SJCRH30 (cell line): ENCODE results near the gene OR8B2. TPM values are rescaled to one million over a fixed set of nuclear protein-coding genes. Genes with fewer than 3 reads are reported as not detected.
"Not testable (repeated sequence)": the region's sequence is repeated elsewhere in the genome, so short reads cannot be mapped to it uniquely, and the experiment has no call there.

Experiments used
- DNase-seq, 2 experiments: peaks; one replicate each; pipeline ENCODE4 v3.0.0-alpha.2; 2015 to 2020
- H3K27ac ChIP-seq: fragments of 250-450 bp; sonication (Bioruptor Pico); 2 replicates; pipeline ENCODE4 v1.5.1; 2020; ENCODE audit warnings: mild to moderate bottlenecking, moderate library complexity
- H3K27me3 ChIP-seq: fragments of 250-450 bp; sonication (Bioruptor Pico); 2 replicates; pipeline ENCODE4 v1.5.1; 2020; ENCODE audit warnings: mild to moderate bottlenecking, moderate library complexity
- H3K36me3 ChIP-seq: fragments of 250-450 bp; sonication (Bioruptor Pico); 2 replicates; pipeline ENCODE4 v1.5.1; 2020; ENCODE audit warnings: mild to moderate bottlenecking, moderate library complexity
- H3K4me1 ChIP-seq: fragments of 250-450 bp; sonication (Bioruptor Pico); 2 replicates; pipeline ENCODE4 v1.5.1; 2020; ENCODE audit warnings: mild to moderate bottlenecking, moderate library complexity
- H3K4me3 ChIP-seq: fragments of 250-450 bp; sonication (Bioruptor Pico); 2 replicates; pipeline ENCODE4 v1.5.1; 2020; ENCODE audit warnings: mild to moderate bottlenecking, moderate library complexity
- H3K9me3 ChIP-seq: fragments of 250-450 bp; sonication (Bioruptor Pico); replicated peaks from 2 replicates; pipeline ENCODE4 v1.5.1; 2020; ENCODE audit warnings: mild to moderate bottlenecking, moderate library complexity
- total RNA-seq: library from RNA; depleted of rRNA; stranded (reverse); fragments of >200 nt; shearing (Covaris generic); gene quantifications from 2 replicates; pipeline ENCODE4 v1.2.3, GENCODE V29; 2014; rRNA removed

Gene OR8B2
- total RNA-seq = not detected in 2 replicates

GRCh38 chr11:124384399-124384798, at the start of gene OR8B2:
TSS of gene OR8B2 (minus strand) at chr11:124384499. CDS start at chr11:124383343, 1,156 bp downstream.
- Histone ChIP-seq H3K4me1 (no peaks in the 10 kb centered on the region), H3K9me3 (no peaks in the 10 kb centered on the region), H3K27ac (no peak within 1 kb of the TSS), H3K4me3 (no peak within 1 kb of the TSS), H3K27me3 (no peaks in the 10 kb centered on the region), H3K36me3 (no peaks in the 10 kb centered on the region)
- DNase-seq = no peak

GRCh38 chr11:124429599-124429998, 45.3 kb upstream of the OR8B2 start:
- Histone ChIP-seq H3K4me1 (no peaks in the 10 kb centered on the region), H3K27me3 (no peaks in the 10 kb centered on the region), H3K36me3 (no peaks in the 10 kb centered on the region), H3K9me3 (no peaks in the 10 kb centered on the region), H3K4me3 (no peak overlapping the region), H3K27ac (no peak overlapping the region)
- DNase-seq = no peak

GRCh38 chr11:124424384-124424921, 40.2 kb upstream of the OR8B2 start, which contains the start of gene OR8B4:
TSS of gene OR8B4 (minus strand) at chr11:124424871. CDS start at chr11:124424871, 0 bp downstream.
- H3K36me3 ChIP-seq = no peaks in the 10 kb centered on the region
- no peak for DNase-seq
- no peaks in the 10 kb centered on the region for H3K27me3 ChIP-seq
- H3K9me3 ChIP-seq = no peaks in the 10 kb centered on the region
- H3K4me1 ChIP-seq = no peaks in the 10 kb centered on the region
- no peak within 1 kb of the TSS for H3K4me3 ChIP-seq
- H3K27ac ChIP-seq = no peak within 1 kb of the TSS

GRCh38 chr11:124421043-124421442, 36.7 kb upstream of the OR8B2 start:
- H3K27me3 ChIP-seq = no peaks in the 10 kb centered on the region
- H3K27ac ChIP-seq = no peak overlapping the region
- no peak overlapping the region for H3K4me3 ChIP-seq
- no peaks in the 10 kb centered on the region for H3K9me3 ChIP-seq
- no peak for DNase-seq
- no peaks in the 10 kb centered on the region for H3K36me3 ChIP-seq
- no peaks in the 10 kb centered on the region for H3K4me1 ChIP-seq

GRCh38 chr11:124415356-124415923, 31.1 kb upstream of the OR8B2 start:
- Histone ChIP-seq H3K9me3 (no peaks in the 10 kb centered on the region), H3K27me3 (no peaks in the 10 kb centered on the region), H3K36me3 (no peaks in the 10 kb centered on the region), H3K27ac (no peak overlapping the region), H3K4me3 (no peak overlapping the region), H3K4me1 (no peaks in the 10 kb centered on the region)
- peak in 1 of 2 experiments; percentile 34 for DNase-seq

- DNase-seq = no peak
- H3K27ac ChIP-seq = no peak overlapping the region
- no peaks in the 10 kb centered on the region for H3K9me3 ChIP-seq
- no peaks in the 10 kb centered on the region for H3K4me1 ChIP-seq
- no peak overlapping the region for H3K4me3 ChIP-seq
- H3K36me3 ChIP-seq = no peaks in the 10 kb centered on the region
- H3K27me3 ChIP-seq = no peaks in the 10 kb centered on the region
These were observed 25.6 kb upstream of the OR8B2 start for GRCh38 chr11:124409906-124410305.

- Histone ChIP-seq H3K4me1 (no peaks in the 10 kb centered on the region), H3K4me3 (no peak overlapping the region), H3K27ac (no peak overlapping the region), H3K27me3 (no peaks in the 10 kb centered on the region), H3K9me3 (no peaks in the 10 kb centered on the region), H3K36me3 (no peaks in the 10 kb centered on the region)
- DNase-seq = no peak
These were observed 21.3 kb upstream of the OR8B2 start for GRCh38 chr11:124405581-124405980.

- not testable (repeated sequence) for H3K27me3 ChIP-seq, H3K4me1 ChIP-seq, H3K36me3 ChIP-seq, H3K9me3 ChIP-seq, H3K4me3 ChIP-seq, H3K27ac ChIP-seq, DNase-seq
These were observed 18.9 kb upstream of the OR8B2 start for GRCh38 chr11:124403186-124403585.

- H3K36me3 ChIP-seq = no peaks in the 10 kb centered on the region
- no peaks in the 10 kb centered on the region for H3K9me3 ChIP-seq
- no peak overlapping the region for H3K27ac ChIP-seq
- peak; percentile 54 to 70 for DNase-seq
- H3K27me3 ChIP-seq = no peaks in the 10 kb centered on the region
- no peak overlapping the region for H3K4me3 ChIP-seq
- no peaks in the 10 kb centered on the region for H3K4me1 ChIP-seq
These were observed 18.1 kb upstream of the OR8B2 start for GRCh38 chr11:124402326-124402922.

GRCh38 chr11:124398924-124399323, 14.6 kb upstream of the OR8B2 start, which contains the start of gene OR8B3:
TSS of gene OR8B3 (minus strand) at chr11:124399024. CDS start at chr11:124397351, 1,673 bp downstream.
- no peaks in the 10 kb centered on the region for H3K4me1 ChIP-seq
- no peak for DNase-seq
- H3K9me3 ChIP-seq = no peaks in the 10 kb centered on the region

GRCh38 chr11:124396847-124397246, 12.5 kb upstream of the OR8B2 start:
- not testable (repeated sequence) for H3K27ac ChIP-seq

More at GRCh38 chr11:124398924-124399323, 14.6 kb upstream of the OR8B2 start, which contains the start of gene OR8B3:
- no peak within 1 kb of the TSS for H3K4me3 ChIP-seq
- no peaks in the 10 kb centered on the region for H3K27me3 ChIP-seq
- no peaks in the 10 kb centered on the region for H3K36me3 ChIP-seq
- H3K27ac ChIP-seq = no peak within 1 kb of the TSS

GRCh38 chr11:124394408-124394807, 10.1 kb upstream of the OR8B2 start:
- Histone ChIP-seq H3K9me3 (no peaks in the 10 kb centered on the region), H3K4me3 (no peak overlapping the region), H3K36me3 (no peaks in the 10 kb centered on the region), H3K27ac (no peak overlapping the region), H3K4me1 (no peaks in the 10 kb centered on the region), H3K27me3 (no peaks in the 10 kb centered on the region)
- DNase-seq = no peak

More at GRCh38 chr11:124396847-124397246, 12.5 kb upstream of the OR8B2 start:
- H3K36me3 ChIP-seq, H3K4me3 ChIP-seq, H3K4me1 ChIP-seq, DNase-seq, H3K27me3 ChIP-seq, H3K9me3 ChIP-seq: not testable (repeated sequence)

- not testable (repeated sequence) for H3K4me3 ChIP-seq, H3K4me1 ChIP-seq, H3K27ac ChIP-seq, H3K27me3 ChIP-seq, DNase-seq, H3K9me3 ChIP-seq, H3K36me3 ChIP-seq
These were observed 1.4 kb downstream of the OR8B2 start for GRCh38 chr11:124382857-124383256.

GRCh38 chr11:124380585-124380984, 3.7 kb downstream of the OR8B2 start:
- no peaks in the 10 kb centered on the region for H3K4me1 ChIP-seq
- no peak overlapping the region for H3K4me3 ChIP-seq
- H3K27ac ChIP-seq = no peak overlapping the region
- H3K36me3 ChIP-seq = no peaks in the 10 kb centered on the region
- H3K9me3 ChIP-seq = no peaks in the 10 kb centered on the region
- no peaks in the 10 kb centered on the region for H3K27me3 ChIP-seq
- no peak for DNase-seq

- Histone ChIP-seq H3K4me3 (no peak overlapping the region), H3K36me3 (no peaks in the 10 kb centered on the region), H3K27me3 (no peaks in the 10 kb centered on the region), H3K4me1 (no peaks in the 10 kb centered on the region), H3K27ac (no peak overlapping the region), H3K9me3 (no peaks in the 10 kb centered on the region)
- no peak for DNase-seq
These were observed 8.0 kb downstream of the OR8B2 start for GRCh38 chr11:124376280-124376679.
